SK-N-SH (cell line): Measurements from ENCODE around the gene PCLAF.
"Not testable (repeated sequence)": the region's sequence is repeated elsewhere in the genome, so short reads cannot be mapped to it uniquely, and the experiment has no call there.

Experiments
- CTCF ChIP-seq: fragments of 200-600 bp; sonication (generic); IDR thresholded peaks from 2 replicates; pipeline ENCODE4 v1.6.1; 2017; ENCODE audit warnings: antibody characterized with exemption, mild to moderate bottlenecking, moderate library complexity
- EZH2phosphoT487 ChIP-seq: fragments of 200-600 bp; sonication (generic); IDR thresholded peaks from 2 replicates; pipeline ENCODE4 v1.6.1; 2017; ENCODE audit warnings: low read depth, mixed run types, mild to moderate bottlenecking, antibody characterized with exemption, moderate library complexity, borderline replicate concordance
- FOSL2 ChIP-seq: IDR thresholded peaks from 2 replicates; pipeline ENCODE4 v1.4.0; 2012; ENCODE audit warnings: low read depth, mild to moderate bottlenecking, moderate library complexity, borderline replicate concordance
- FOXM1 ChIP-seq: IDR thresholded peaks from 2 replicates; pipeline ENCODE4 v1.4.0; 2012; ENCODE audit warnings: low read depth, mild to moderate bottlenecking
- RAD21 ChIP-seq: IDR thresholded peaks from 2 replicates; pipeline ENCODE4 v1.6.1; 2012; ENCODE audit warnings: mild to moderate bottlenecking, low read length
- RCOR1 ChIP-seq: fragments of 150-350 bp; IDR thresholded peaks from 2 replicates; pipeline ENCODE4 v1.6.1; 2017; ENCODE audit warnings: antibody characterized with exemption, low read length
- RXRA ChIP-seq: IDR thresholded peaks from 2 replicates; pipeline ENCODE4 v1.4.0; 2012; ENCODE audit warnings: low read depth, mild to moderate bottlenecking, borderline replicate concordance
- SIN3A ChIP-seq: IDR thresholded peaks from 2 replicates; pipeline ENCODE4 v1.6.1; 2012; ENCODE audit warnings: low read depth, mild to moderate bottlenecking, low read length, moderate library complexity, borderline replicate concordance
- SMC3 ChIP-seq: IDR thresholded peaks from 2 replicates; pipeline ENCODE4 v1.6.1; 2012; ENCODE audit warnings: low read depth, low read length, improper control_type of control experiment
- TF ChIP-seq, protein P1 (sequence below): IDR thresholded peaks from 2 replicates; pipeline ENCODE4 v1.4.0; 2012; ENCODE audit warnings: low read depth
- TF ChIP-seq, protein P2 (sequence below): IDR thresholded peaks from 2 replicates; pipeline ENCODE4 v1.6.1; 2012; ENCODE audit warnings: mild to moderate bottlenecking, low read depth, low read length, moderate library complexity

DNA sequence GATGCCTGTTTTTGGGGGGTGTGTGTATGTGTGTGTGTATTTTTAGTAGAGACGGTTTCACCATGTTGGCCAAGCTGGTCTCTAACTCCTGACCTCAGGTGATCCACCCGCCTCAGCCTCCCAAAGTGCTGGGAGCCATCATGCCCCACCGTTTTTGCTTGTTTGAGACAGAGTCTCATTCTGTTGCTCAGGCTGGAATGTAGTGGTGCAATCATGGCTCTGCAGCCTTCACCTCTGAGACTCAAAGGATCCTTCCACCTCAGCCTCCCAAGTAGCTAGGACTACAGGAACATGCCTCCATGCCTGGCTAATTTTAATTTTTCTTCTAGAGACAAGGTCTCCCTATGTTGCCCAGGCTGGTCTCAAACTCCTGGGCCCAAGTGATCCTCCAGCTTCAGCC, 11.2 kb upstream of the PCLAF start:
- TF ChIP-seq, protein P1, sequence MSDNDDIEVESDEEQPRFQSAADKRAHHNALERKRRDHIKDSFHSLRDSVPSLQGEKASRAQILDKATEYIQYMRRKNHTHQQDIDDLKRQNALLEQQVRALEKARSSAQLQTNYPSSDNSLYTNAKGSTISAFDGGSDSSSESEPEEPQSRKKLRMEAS: not testable (repeated sequence)
- TF ChIP-seq CTCF, SIN3A, RXRA, EZH2phosphoT487, RCOR1, SMC3, FOXM1, RAD21, FOSL2: not testable (repeated sequence)
- TF ChIP-seq, protein P2, sequence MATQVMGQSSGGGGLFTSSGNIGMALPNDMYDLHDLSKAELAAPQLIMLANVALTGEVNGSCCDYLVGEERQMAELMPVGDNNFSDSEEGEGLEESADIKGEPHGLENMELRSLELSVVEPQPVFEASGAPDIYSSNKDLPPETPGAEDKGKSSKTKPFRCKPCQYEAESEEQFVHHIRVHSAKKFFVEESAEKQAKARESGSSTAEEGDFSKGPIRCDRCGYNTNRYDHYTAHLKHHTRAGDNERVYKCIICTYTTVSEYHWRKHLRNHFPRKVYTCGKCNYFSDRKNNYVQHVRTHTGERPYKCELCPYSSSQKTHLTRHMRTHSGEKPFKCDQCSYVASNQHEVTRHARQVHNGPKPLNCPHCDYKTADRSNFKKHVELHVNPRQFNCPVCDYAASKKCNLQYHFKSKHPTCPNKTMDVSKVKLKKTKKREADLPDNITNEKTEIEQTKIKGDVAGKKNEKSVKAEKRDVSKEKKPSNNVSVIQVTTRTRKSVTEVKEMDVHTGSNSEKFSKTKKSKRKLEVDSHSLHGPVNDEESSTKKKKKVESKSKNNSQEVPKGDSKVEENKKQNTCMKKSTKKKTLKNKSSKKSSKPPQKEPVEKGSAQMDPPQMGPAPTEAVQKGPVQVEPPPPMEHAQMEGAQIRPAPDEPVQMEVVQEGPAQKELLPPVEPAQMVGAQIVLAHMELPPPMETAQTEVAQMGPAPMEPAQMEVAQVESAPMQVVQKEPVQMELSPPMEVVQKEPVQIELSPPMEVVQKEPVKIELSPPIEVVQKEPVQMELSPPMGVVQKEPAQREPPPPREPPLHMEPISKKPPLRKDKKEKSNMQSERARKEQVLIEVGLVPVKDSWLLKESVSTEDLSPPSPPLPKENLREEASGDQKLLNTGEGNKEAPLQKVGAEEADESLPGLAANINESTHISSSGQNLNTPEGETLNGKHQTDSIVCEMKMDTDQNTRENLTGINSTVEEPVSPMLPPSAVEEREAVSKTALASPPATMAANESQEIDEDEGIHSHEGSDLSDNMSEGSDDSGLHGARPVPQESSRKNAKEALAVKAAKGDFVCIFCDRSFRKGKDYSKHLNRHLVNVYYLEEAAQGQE: not testable (repeated sequence)
